Esophagus muscularis mucosa (tissue), 4 donors: Measurements from ENCODE around the gene WASHC3.

ENCODE experiments used
- EP300 ChIP-seq: sonication (generic); formaldehyde crosslinking; IDR thresholded peaks from one replicate; pipeline ENCODE4 v1.6.1; 2017; ENCODE audit warnings: antibody characterized with exemption
- POLR2AphosphoS5 ChIP-seq, 2 donors: sonication (generic); formaldehyde crosslinking; IDR thresholded peaks; one replicate each; pipeline ENCODE4 v1.6.1; 2017; ENCODE audit warnings: antibody characterized with exemption in 2 of 2
- TF ChIP-seq, protein P1 (sequence below), 3 experiments: fragments of 200-600 bp in 2 of 3; fragments of 450-650 bp in 1 of 3; sonication (generic) in 2 of 3; IDR thresholded peaks; one replicate each; pipeline ENCODE4 v1.5.1; 2017 to 2019; ENCODE audit warnings: antibody characterized with exemption in 3 of 3, mild to moderate bottlenecking in 2 of 3, moderate library complexity in 1 of 3

DNA sequence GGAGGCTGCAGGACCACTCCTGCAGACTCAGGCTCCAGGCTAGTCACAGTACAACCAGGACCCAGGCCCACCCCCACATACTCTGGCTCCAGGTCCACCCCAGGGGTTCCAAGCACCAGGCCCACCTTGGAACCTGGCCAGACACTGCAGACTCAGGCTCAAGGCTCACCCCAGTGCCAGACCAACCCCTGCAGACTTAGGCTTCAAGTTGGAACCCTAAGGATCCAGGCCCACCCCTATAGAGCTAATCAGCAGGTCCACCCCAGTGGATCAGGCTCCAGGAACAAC lies 8.8 kb downstream of the WASHC3 start:
- TF ChIP-seq POLR2AphosphoS5 (IDR thresholded peaks at IDR 0.05): no peak
- TF ChIP-seq, protein P1, sequence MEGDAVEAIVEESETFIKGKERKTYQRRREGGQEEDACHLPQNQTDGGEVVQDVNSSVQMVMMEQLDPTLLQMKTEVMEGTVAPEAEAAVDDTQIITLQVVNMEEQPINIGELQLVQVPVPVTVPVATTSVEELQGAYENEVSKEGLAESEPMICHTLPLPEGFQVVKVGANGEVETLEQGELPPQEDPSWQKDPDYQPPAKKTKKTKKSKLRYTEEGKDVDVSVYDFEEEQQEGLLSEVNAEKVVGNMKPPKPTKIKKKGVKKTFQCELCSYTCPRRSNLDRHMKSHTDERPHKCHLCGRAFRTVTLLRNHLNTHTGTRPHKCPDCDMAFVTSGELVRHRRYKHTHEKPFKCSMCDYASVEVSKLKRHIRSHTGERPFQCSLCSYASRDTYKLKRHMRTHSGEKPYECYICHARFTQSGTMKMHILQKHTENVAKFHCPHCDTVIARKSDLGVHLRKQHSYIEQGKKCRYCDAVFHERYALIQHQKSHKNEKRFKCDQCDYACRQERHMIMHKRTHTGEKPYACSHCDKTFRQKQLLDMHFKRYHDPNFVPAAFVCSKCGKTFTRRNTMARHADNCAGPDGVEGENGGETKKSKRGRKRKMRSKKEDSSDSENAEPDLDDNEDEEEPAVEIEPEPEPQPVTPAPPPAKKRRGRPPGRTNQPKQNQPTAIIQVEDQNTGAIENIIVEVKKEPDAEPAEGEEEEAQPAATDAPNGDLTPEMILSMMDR (IDR thresholded peaks at IDR 0.05): no peak
- no peak for TF ChIP-seq EP300
